ENCODE data around the gene CFAP410.

GRCh38 chr21:44363278-44363677 is 24.1 kb upstream of the CFAP410 start:
- TF ChIP-seq CTCF (IDR thresholded peaks at IDR 0.05; ENCODE audit: low read depth, low read length), result no peak
- no peak for TF ChIP-seq POLR2A (IDR thresholded peaks at IDR 0.05; ENCODE audit: extremely low read depth, insufficient read length)
